ENCODE results near the gene JARID2. TPM values are rescaled to one million over a fixed set of nuclear protein-coding genes. Genes with fewer than 3 reads are reported as not detected.

Gene JARID2
- polyA plus RNA-seq, 1 of the 3 experiments (the other 2 are of a cell fraction): 3.4 TPM

- Histone ChIP-seq H2AFZ (ENCODE audit: low read depth) (no peak overlapping the region), H4K20me1 (ENCODE audit: insufficient read depth) (no peaks in the 10 kb centered on the region), H3K27ac (ENCODE audit: low read depth in 2 of 2, low read length in 1 of 2) (no peak overlapping the region), H3F3A (replicated peaks; ENCODE audit: insufficient read depth) (no peaks in the 10 kb centered on the region), H3K4me1 (ENCODE audit: control insufficient read depth in 1 of 2, insufficient read depth in 2 of 2, low read depth in 1 of 2, low read length in 1 of 2) (no peaks in the 10 kb centered on the region), H3K4me2 (no peak overlapping the region), H3K27me3 (ENCODE audit: insufficient read depth) (no peaks in the 10 kb centered on the region), H3K36me3 (replicated peaks in 1 of 2; ENCODE audit: control insufficient read depth in 1 of 2, insufficient read depth in 2 of 2, low read length in 1 of 2) (peaks cover 0 to 3% of the 10 kb centered on the region in 2 experiments), H3K79me2 (ENCODE audit: insufficient read depth) (no peaks in the 10 kb centered on the region), H3K4me3 (ENCODE audit: low read depth in 2 of 2, low read length in 1 of 2) (no peak overlapping the region), H3K9me3 (no peaks in the 10 kb centered on the region), H3K9me2 (no peaks in the 10 kb centered on the region), H3K9ac (no peak overlapping the region)
- 91% methylated on average over 2 of the region's 2 CpGs for WGBS (ENCODE audit: low lambda C conversion rate)
- ChIA-PET POLR2A (no interaction called here), CTCF (no interaction called here)
- no peak for TF ChIP-seq FOXJ3 (CRISPR knock-in tag; IDR thresholded peaks at IDR 0.05)
- no peak for DNase-seq
These were observed 324.3 kb downstream of the JARID2 start for GRCh38 chr6:15570171-15570570.

Small RNA genes lying within 50 kb of the gene (small RNA-seq; reads per million reads assigned to genes)
- gene RF00001 (0 reads per million in 7 experiments), gene RNU6-522P (0 to 0.52 (median 0) reads per million in 7 experiments), gene RNU6-645P (0 reads per million in 7 experiments)

All from SK-N-SH (cell line).